GM18870 (cell line): ENCODE data around the gene TNFSF15.
"Not testable (repeated sequence)": the region's sequence is repeated elsewhere in the genome, so short reads cannot be mapped to it uniquely, and the experiment has no call there.

Experiments
- ATAC-seq: cut with Tn5 transposase; IDR thresholded peaks from one replicate; pipeline ENCODE4 v1.9.1; 2021; ENCODE audit warnings: moderate library complexity; ENCODE audit not compliant: unreplicated experiment

The TNFSF15 gene

GRCh38 chr9:114757395-114757794 lies 48.4 kb downstream of the TNFSF15 start:
- no peak for ATAC-seq

GRCh38 chr9:114756920-114757319 lies 48.9 kb downstream of the TNFSF15 start:
- no peak for ATAC-seq

- no peak for ATAC-seq
These were observed 51.3 kb downstream of the TNFSF15 start for GRCh38 chr9:114754581-114754980.

GRCh38 chr9:114746591-114747346 lies 59.1 kb downstream of the TNFSF15 start:
- no peak for ATAC-seq

GRCh38 chr9:114745879-114746550 lies 59.8 kb downstream of the TNFSF15 start:
- no peak for ATAC-seq

- ATAC-seq = no peak
These were observed 60.6 kb downstream of the TNFSF15 start for GRCh38 chr9:114745108-114745848.

- no peak for ATAC-seq
These were observed 62.4 kb downstream of the TNFSF15 start for GRCh38 chr9:114743446-114743845.

GRCh38 chr9:114742947-114743346 lies 62.9 kb downstream of the TNFSF15 start:
- no peak for ATAC-seq

- not testable (repeated sequence) for ATAC-seq
These were observed 64.3 kb downstream of the TNFSF15 start for GRCh38 chr9:114741521-114741920.

GRCh38 chr9:114738581-114739316 lies 67.1 kb downstream of the TNFSF15 start:
- ATAC-seq = no peak

- no peak for ATAC-seq
These were observed 68.0 kb downstream of the TNFSF15 start for GRCh38 chr9:114737847-114738246.

- no peak for ATAC-seq
These were observed 68.7 kb downstream of the TNFSF15 start for GRCh38 chr9:114737118-114737517.

GRCh38 chr9:114735704-114736103 lies 70.1 kb downstream of the TNFSF15 start:
- ATAC-seq = no peak

- not testable (repeated sequence) for ATAC-seq
These were observed 70.7 kb downstream of the TNFSF15 start for GRCh38 chr9:114735139-114735538.
